Endodermal cell (in vitro differentiated cells): ENCODE results near the gene ENPP7. TPM values are rescaled to one million over a fixed set of nuclear protein-coding genes. Genes with fewer than 3 reads are reported as not detected.

ENCODE experiments used
- DNase-seq: peaks from one replicate; pipeline ENCODE4 v3.0.0-alpha.2; 2017
- H3K27ac ChIP-seq: 2 replicates; pipeline ENCODE4 v1.5.1; 2013; ENCODE audit warnings: mild to moderate bottlenecking, low read depth, low read length, moderate library complexity
- H3K27me3 ChIP-seq: 2 replicates; pipeline ENCODE4 v1.6.1; 2013; ENCODE audit warnings: mild to moderate bottlenecking, low read length, moderate library complexity; ENCODE audit not compliant: insufficient read depth, control insufficient read depth, poor library complexity, severe bottlenecking
- H3K36me3 ChIP-seq: 2 replicates; pipeline ENCODE4 v1.7.0; 2013; ENCODE audit warnings: mild to moderate bottlenecking, low read length, moderate library complexity; ENCODE audit not compliant: control insufficient read depth, insufficient read depth
- H3K4me1 ChIP-seq: one replicate; pipeline ENCODE4 v1.7.0; 2013; ENCODE audit warnings: low read length; ENCODE audit not compliant: control insufficient read depth, insufficient read depth
- H3K4me3 ChIP-seq: 2 replicates; pipeline ENCODE4 v1.5.1; 2013; ENCODE audit warnings: mild to moderate bottlenecking, low read length, moderate library complexity
- H3K9ac ChIP-seq: 2 replicates; pipeline ENCODE4 v1.6.1; 2013; ENCODE audit warnings: mild to moderate bottlenecking, low read length, moderate library complexity; ENCODE audit not compliant: poor library complexity, severe bottlenecking; ENCODE audit errors: extremely low read depth
- H3K9me3 ChIP-seq: 2 replicates; pipeline ENCODE4 v1.6.1; 2013; ENCODE audit warnings: mild to moderate bottlenecking, low read length, moderate library complexity; ENCODE audit not compliant: control insufficient read depth
- H3K27ac Mint-ChIP-seq: 2 replicates; pipeline ENCODE4 v1.8.0; 2020; ENCODE audit warnings: mixed read lengths
- H3K27me3 Mint-ChIP-seq: 2 replicates; pipeline ENCODE4 v1.8.0; 2021; ENCODE audit warnings: mild to moderate bottlenecking, mixed read lengths; ENCODE audit not compliant: insufficient read depth
- H3K36me3 Mint-ChIP-seq: 2 replicates; pipeline ENCODE4 v1.8.0; 2020; ENCODE audit warnings: low read depth, mixed read lengths
- H3K4me1 Mint-ChIP-seq: 2 replicates; pipeline ENCODE4 v1.8.0; 2020; ENCODE audit warnings: mixed read lengths
- H3K4me3 Mint-ChIP-seq: 2 replicates; pipeline ENCODE4 v1.8.0; 2020; ENCODE audit warnings: mild to moderate bottlenecking, moderate library complexity, mixed read lengths
- H3K9me3 Mint-ChIP-seq: 2 replicates; pipeline ENCODE4 v1.8.0; 2020; ENCODE audit warnings: mild to moderate bottlenecking, mixed read lengths
- WGBS, 2 experiments: methylation state at CpG; one replicate each; pipeline versions ENCODE4 v1.1.5 to v1.1.7; 2013; ENCODE audit warnings: missing lambda C conversion rate in 2 of 2, mixed read lengths in 1 of 2; ENCODE audit not compliant: insufficient coverage in 1 of 2, insufficient read length in 1 of 2; 5-methylcytosine and 5-hydroxymethylcytosine counted together
- total RNA-seq, 2 donors: library from RNA; stranded (reverse); fragmentation: NEBNext Ultra II Directional in 1 of 2; extraction: Animal tissue kit (Norgen Biotek cat#: 25700) in 1 of 2; gene quantifications; 2 replicates in 1 of 2; 3 replicates in 1 of 2; pipeline ENCODE4 v1.2.1, GENCODE V29; 2021
- TF ChIP-seq, protein P1 (sequence below): fragments of 200-600 bp; sonication (generic); conservative IDR thresholded peaks from 2 replicates; pipeline ENCODE4 v1.5.0; 2021; ENCODE audit warnings: antibody characterized with exemption, mild to moderate bottlenecking

ENPP7 gene
- total RNA-seq, 2 donors from 2014 or later = not detected

- Mint-ChIP-seq H3K27me3 (peaks cover 6% of the 10 kb centered on the region), H3K9me3 (no peaks in the 10 kb centered on the region), H3K4me1 (no peaks in the 10 kb centered on the region), H3K27ac (no peak overlapping the region), H3K36me3 (no peaks in the 10 kb centered on the region), H3K4me3 (no peak overlapping the region)
- Histone ChIP-seq H3K36me3 (no peaks in the 10 kb centered on the region), H3K27me3 (no peaks in the 10 kb centered on the region), H3K27ac (no peak overlapping the region), H3K4me3 (no peak overlapping the region), H3K9me3 (no peaks in the 10 kb centered on the region), H3K9ac (no peak overlapping the region), H3K4me1 (no peaks in the 10 kb centered on the region)
- 90 to 97% methylated on average over 3 to 6 of the region's 6 CpGs for WGBS, 2 experiments
- DNase-seq = no peak
- TF ChIP-seq, protein P1, sequence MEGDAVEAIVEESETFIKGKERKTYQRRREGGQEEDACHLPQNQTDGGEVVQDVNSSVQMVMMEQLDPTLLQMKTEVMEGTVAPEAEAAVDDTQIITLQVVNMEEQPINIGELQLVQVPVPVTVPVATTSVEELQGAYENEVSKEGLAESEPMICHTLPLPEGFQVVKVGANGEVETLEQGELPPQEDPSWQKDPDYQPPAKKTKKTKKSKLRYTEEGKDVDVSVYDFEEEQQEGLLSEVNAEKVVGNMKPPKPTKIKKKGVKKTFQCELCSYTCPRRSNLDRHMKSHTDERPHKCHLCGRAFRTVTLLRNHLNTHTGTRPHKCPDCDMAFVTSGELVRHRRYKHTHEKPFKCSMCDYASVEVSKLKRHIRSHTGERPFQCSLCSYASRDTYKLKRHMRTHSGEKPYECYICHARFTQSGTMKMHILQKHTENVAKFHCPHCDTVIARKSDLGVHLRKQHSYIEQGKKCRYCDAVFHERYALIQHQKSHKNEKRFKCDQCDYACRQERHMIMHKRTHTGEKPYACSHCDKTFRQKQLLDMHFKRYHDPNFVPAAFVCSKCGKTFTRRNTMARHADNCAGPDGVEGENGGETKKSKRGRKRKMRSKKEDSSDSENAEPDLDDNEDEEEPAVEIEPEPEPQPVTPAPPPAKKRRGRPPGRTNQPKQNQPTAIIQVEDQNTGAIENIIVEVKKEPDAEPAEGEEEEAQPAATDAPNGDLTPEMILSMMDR = no peak
These were observed 27.5 kb downstream of the ENPP7 start for GRCh38 chr17:79758271-79758670.

DNA sequence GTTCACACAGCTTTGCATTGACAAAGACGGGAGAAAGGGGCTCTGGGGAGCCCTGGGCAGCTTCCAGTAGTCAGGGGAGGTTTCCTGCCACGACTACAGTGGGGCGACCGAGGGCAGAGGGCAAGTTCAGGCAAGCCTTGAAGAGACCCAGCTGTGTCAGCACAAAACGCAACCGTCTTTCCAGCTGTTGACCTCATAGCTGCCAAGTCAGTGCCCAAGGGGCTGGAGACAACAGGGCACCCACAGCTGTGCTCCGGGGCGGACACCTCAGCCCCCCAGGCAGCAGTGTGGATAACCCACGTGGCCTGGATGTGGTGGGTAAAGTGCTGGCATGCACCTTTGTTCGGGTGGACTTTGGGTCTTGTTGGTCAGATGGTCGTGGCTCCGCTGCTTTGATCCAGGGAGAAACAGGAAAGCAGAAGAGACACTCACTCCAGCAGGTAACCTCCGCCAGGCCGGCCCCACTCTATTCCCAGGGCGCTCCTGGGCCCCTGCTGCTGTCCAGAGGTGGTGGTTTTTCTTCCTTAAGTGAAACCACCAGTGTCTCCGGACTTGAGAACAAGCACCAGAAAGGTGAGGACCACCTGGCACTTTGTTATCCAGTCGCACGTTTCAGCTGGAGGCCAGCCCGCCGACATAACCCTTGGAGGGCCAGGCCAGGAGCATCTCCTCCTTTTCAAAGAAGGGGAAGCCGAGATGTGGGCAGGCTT, 29.6 kb downstream of the ENPP7 start:
- TF ChIP-seq, protein P1 = no peak
- H3K4me3 ChIP-seq = no peak overlapping the region
- H3K4me1 ChIP-seq = no peaks in the 10 kb centered on the region
- no peaks in the 10 kb centered on the region for H3K27me3 ChIP-seq
- Mint-ChIP-seq H3K36me3 (no peaks in the 10 kb centered on the region), H3K9me3 (no peaks in the 10 kb centered on the region), H3K27ac (no peak overlapping the region), H3K4me1 (no peaks in the 10 kb centered on the region), H3K4me3 (no peak overlapping the region), H3K27me3 (peaks cover 3% of the 10 kb centered on the region)
- no peak overlapping the region for H3K9ac ChIP-seq
- DNase-seq = no peak
- no peak overlapping the region for H3K27ac ChIP-seq
- H3K9me3 ChIP-seq = no peaks in the 10 kb centered on the region
- H3K36me3 ChIP-seq = no peaks in the 10 kb centered on the region
- 92 to 94% methylated on average over 15 to 21 of the region's 21 CpGs for WGBS, 2 experiments

DNA sequence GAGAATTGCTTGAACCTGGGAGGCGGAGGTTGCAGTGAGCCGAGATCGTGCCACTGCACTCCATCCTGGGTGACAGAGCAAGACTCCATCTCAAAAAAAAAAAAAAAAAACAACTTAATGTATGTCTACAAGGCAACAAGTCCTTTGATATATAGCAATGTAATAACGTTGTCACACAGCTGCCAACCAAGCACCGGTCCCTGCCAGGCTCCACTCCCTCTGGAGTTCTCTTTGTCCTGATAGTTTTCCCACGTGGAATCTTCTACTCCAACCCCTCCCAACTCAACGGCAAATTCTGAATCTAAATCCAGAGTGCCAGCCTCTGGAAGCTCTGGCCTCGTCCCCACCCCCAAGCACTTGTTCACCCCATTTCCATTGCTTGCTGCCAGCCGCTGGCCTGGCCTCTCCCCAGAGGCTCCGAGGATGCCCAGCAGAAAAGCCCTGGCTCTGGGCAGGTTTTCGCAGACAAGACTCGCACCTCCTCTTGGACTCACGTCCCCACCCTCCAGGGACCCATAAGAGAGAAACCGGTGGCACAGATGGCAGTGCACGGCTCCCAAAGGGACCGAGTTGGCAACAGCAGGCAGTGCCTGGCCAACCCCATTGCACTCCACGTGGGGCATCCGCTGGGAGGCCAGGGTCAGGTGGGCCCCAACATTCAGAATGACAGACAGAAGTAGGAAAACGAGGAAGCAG, 31.3 kb downstream of the ENPP7 start:
- H3K36me3 Mint-ChIP-seq = no peaks in the 10 kb centered on the region
- H3K4me1 Mint-ChIP-seq = no peaks in the 10 kb centered on the region
- no peak for DNase-seq
- H3K36me3 ChIP-seq = no peaks in the 10 kb centered on the region
- no peak overlapping the region for H3K9ac ChIP-seq
- no peaks in the 10 kb centered on the region for H3K9me3 ChIP-seq
- TF ChIP-seq, protein P1 = no peak
- H3K27me3 Mint-ChIP-seq = peaks cover 2% of the 10 kb centered on the region
- H3K9me3 Mint-ChIP-seq = no peaks in the 10 kb centered on the region
- H3K4me3 Mint-ChIP-seq = no peak overlapping the region
- H3K27ac Mint-ChIP-seq = no peak overlapping the region
- H3K27ac ChIP-seq = no peak overlapping the region
- no peaks in the 10 kb centered on the region for H3K27me3 ChIP-seq
- WGBS, 2 experiments = 91 to 92% methylated on average over 12 to 16 of the region's 19 CpGs
- no peak overlapping the region for H3K4me3 ChIP-seq
- no peaks in the 10 kb centered on the region for H3K4me1 ChIP-seq
